Smooth muscle cell (in vitro differentiated cells): ENCODE data around the gene FYN. TPM values are rescaled to one million over a fixed set of nuclear protein-coding genes. Genes with fewer than 3 reads are reported as not detected.
A peak's percentile ranks its signal among the peaks of the same experiment; 100 is the strongest.

Source experiments
- DNase-seq: peaks from one replicate; lab custom pipeline; 2025; ENCODE audit not compliant: unreplicated experiment; lab: John Stamatoyannopoulos, UW
- H2AFZ ChIP-seq: fragments of 200-600 bp; sonication (generic); 2 replicates; pipeline ENCODE4 v1.6.0; 2016; ENCODE audit warnings: antibody characterized with exemption, low read depth, mild to moderate bottlenecking
- H3F3A ChIP-seq: fragments of 200-600 bp; sonication (generic); 2 replicates; pipeline ENCODE4 v1.6.0; 2017; ENCODE audit warnings: antibody characterized with exemption, low read depth
- H3K27ac ChIP-seq: fragments of 200-600 bp; sonication (generic); 2 replicates; pipeline ENCODE4 v1.5.1; 2016; ENCODE audit warnings: low read depth, mild to moderate bottlenecking
- H3K27me3 ChIP-seq: fragments of 200-600 bp; sonication (generic); 2 replicates; pipeline ENCODE4 v1.6.1; 2016; ENCODE audit warnings: low read depth, mild to moderate bottlenecking
- H3K36me3 ChIP-seq: fragments of 200-600 bp; sonication (generic); 2 replicates; pipeline ENCODE4 v1.5.1; 2016; ENCODE audit warnings: low read depth
- H3K4me1 ChIP-seq: fragments of 200-600 bp; sonication (generic); 2 replicates; pipeline ENCODE4 v1.5.1; 2016; ENCODE audit warnings: low read depth
- H3K4me2 ChIP-seq: fragments of 200-600 bp; sonication (generic); 2 replicates; pipeline ENCODE4 v1.6.0; 2016; ENCODE audit warnings: mild to moderate bottlenecking
- H3K4me3 ChIP-seq: fragments of 200-600 bp; sonication (generic); 2 replicates; pipeline ENCODE4 v1.5.1; 2016; ENCODE audit warnings: mild to moderate bottlenecking
- H3K79me2 ChIP-seq: fragments of 200-600 bp; sonication (generic); 2 replicates; pipeline ENCODE4 v1.6.0; 2016; ENCODE audit warnings: low read depth, mild to moderate bottlenecking
- H3K9ac ChIP-seq: fragments of 200-600 bp; sonication (generic); 2 replicates; pipeline ENCODE4 v1.6.0; 2016; ENCODE audit warnings: low read depth
- H3K9me3 ChIP-seq: fragments of 200-600 bp; sonication (generic); replicated peaks from 2 replicates; pipeline ENCODE4 v1.5.1; 2016; ENCODE audit warnings: low read depth
- H4K20me1 ChIP-seq: fragments of 200-600 bp; sonication (generic); 2 replicates; pipeline ENCODE4 v1.6.0; 2016; ENCODE audit warnings: low read depth
- WGBS: methylation state at CpG from one replicate; pipeline ENCODE4 v1.1.7; 2016; ENCODE audit warnings: low lambda C conversion rate; 5-methylcytosine and 5-hydroxymethylcytosine counted together
- polyA plus RNA-seq: library from polyadenylated mRNA; unstranded; fragments of >200 nt; fragmentation: Nextera tagmentation; extraction: Ambion mirVana; gene quantifications from 2 replicates; pipeline ENCODE4 v1.2.1, GENCODE V29; 2016
- total RNA-seq: library from RNA; depleted of rRNA; stranded (reverse); fragments of >200 nt; gene quantifications from 2 replicates; pipeline ENCODE4 v1.2.3, GENCODE V29; 2014
- TF ChIP-seq, protein P1 (sequence below): fragments of 200-600 bp; sonication (generic); IDR thresholded peaks from 2 replicates; pipeline ENCODE4 v1.5.1; 2017; ENCODE audit warnings: borderline replicate concordance, mild to moderate bottlenecking, antibody characterized with exemption; ENCODE audit not compliant: insufficient read depth, poor library complexity, severe bottlenecking

FYN gene
- total and polyA plus RNA-seq, 2 experiments from 2014 or later: 110 to 138 TPM

GRCh38 chr6:111792914-111793700 lies 80.1 kb downstream of the FYN start:
- Histone ChIP-seq H3K79me2 (peaks cover 82% of the 10 kb centered on the region), H3K36me3 (no peaks in the 10 kb centered on the region), H3K9me3 (no peaks in the 10 kb centered on the region), H3K4me1 (peaks cover 25% of the 10 kb centered on the region), H3F3A (peaks cover 2% of the 10 kb centered on the region), H3K27me3 (no peaks in the 10 kb centered on the region), H3K4me3 (no peak overlapping the region), H3K27ac (no peak overlapping the region), H4K20me1 (peaks cover 40% of the 10 kb centered on the region), H3K4me2 (no peak overlapping the region), H2AFZ (no peak overlapping the region), H3K9ac (no peak overlapping the region)
- 85% methylated on average over 10 of the region's 10 CpGs for WGBS
- DNase-seq: no peak
- TF ChIP-seq, protein P1, sequence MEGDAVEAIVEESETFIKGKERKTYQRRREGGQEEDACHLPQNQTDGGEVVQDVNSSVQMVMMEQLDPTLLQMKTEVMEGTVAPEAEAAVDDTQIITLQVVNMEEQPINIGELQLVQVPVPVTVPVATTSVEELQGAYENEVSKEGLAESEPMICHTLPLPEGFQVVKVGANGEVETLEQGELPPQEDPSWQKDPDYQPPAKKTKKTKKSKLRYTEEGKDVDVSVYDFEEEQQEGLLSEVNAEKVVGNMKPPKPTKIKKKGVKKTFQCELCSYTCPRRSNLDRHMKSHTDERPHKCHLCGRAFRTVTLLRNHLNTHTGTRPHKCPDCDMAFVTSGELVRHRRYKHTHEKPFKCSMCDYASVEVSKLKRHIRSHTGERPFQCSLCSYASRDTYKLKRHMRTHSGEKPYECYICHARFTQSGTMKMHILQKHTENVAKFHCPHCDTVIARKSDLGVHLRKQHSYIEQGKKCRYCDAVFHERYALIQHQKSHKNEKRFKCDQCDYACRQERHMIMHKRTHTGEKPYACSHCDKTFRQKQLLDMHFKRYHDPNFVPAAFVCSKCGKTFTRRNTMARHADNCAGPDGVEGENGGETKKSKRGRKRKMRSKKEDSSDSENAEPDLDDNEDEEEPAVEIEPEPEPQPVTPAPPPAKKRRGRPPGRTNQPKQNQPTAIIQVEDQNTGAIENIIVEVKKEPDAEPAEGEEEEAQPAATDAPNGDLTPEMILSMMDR: no peak

DNA sequence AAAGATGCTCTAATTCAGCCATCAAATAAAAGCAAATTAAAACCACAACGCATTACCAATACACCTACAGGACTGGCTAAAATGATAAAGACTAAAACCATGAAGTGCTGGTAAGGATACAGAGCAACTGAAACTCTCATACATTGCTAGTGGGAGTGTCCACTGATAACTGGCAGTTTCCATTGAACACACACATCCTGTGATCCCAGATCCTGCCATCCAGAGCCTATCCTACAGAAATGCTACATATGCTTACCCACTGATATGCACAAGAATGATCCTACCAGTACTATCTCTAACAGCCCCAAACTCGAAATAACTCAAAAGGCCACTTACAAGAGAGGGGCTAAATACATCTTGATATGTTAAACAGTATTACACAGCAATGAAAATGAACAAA lies 81.0 kb downstream of the FYN start:
- TF ChIP-seq, protein P1: no peak
- peaks cover 25% of the 10 kb centered on the region for H3K4me1 ChIP-seq
- no peak overlapping the region for H3K4me2 ChIP-seq
- H3K79me2 ChIP-seq: peaks cover 86% of the 10 kb centered on the region
- H3K27me3 ChIP-seq: no peaks in the 10 kb centered on the region
- no peaks in the 10 kb centered on the region for H3K9me3 ChIP-seq
- no peaks in the 10 kb centered on the region for H3K36me3 ChIP-seq
- H3K4me3 ChIP-seq: no peak overlapping the region
- no peak overlapping the region for H3K9ac ChIP-seq
- no peak overlapping the region for H3K27ac ChIP-seq
- peaks cover 2% of the 10 kb centered on the region for H3F3A ChIP-seq
- 86% methylated on average over 2 of the region's 2 CpGs for WGBS
- DNase-seq: no peak
- H2AFZ ChIP-seq: no peak overlapping the region
- H4K20me1 ChIP-seq: peaks cover 43% of the 10 kb centered on the region

GRCh38 chr6:111791415-111791814 lies 81.8 kb downstream of the FYN start:
- peaks cover 80% of the 10 kb centered on the region for H3K79me2 ChIP-seq
- no peak overlapping the region for H3K4me3 ChIP-seq
- no peaks in the 10 kb centered on the region for H3K9me3 ChIP-seq
- H4K20me1 ChIP-seq: peaks cover 43% of the 10 kb centered on the region
- TF ChIP-seq, protein P1: no peak
- no peaks in the 10 kb centered on the region for H3K27me3 ChIP-seq
- H3K4me1 ChIP-seq: peaks cover 25% of the 10 kb centered on the region
- no peak overlapping the region for H3K27ac ChIP-seq
- 53% methylated on average over 2 of the region's 2 CpGs for WGBS
- no peaks in the 10 kb centered on the region for H3K36me3 ChIP-seq
- H3K4me2 ChIP-seq: peak overlapping the region; percentile 48
- no peak overlapping the region for H3K9ac ChIP-seq
- H2AFZ ChIP-seq: no peak overlapping the region
- DNase-seq: no peak
- H3F3A ChIP-seq: peaks cover 2% of the 10 kb centered on the region

DNA sequence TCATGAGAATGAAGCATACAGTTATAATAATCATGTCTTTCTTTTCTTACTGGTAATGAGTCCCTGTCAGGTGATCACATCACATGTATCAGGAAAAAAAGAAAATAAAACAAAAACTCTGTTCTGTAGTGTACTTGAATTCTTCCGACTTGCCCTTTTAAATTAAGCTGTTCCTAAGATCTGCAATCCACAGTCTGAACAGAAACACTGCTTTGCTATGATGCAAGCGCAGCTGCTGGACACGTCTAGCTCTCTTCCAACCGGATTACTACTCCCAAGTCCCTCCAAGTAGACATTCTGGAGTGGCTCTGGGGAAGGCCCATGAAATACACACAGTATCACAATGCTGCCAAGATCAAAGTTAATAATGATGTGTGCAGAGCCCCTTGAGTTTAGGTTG lies 83.7 kb downstream of the FYN start:
- H3K79me2 ChIP-seq: peaks cover 70% of the 10 kb centered on the region

More for the DNA sequence above, 83.7 kb downstream of the FYN start:
- no peaks in the 10 kb centered on the region for H3K27me3 ChIP-seq
- TF ChIP-seq, protein P1: no peak
- no peak for DNase-seq
- peak overlapping the region; percentile 74 for H3K4me2 ChIP-seq
- H2AFZ ChIP-seq: no peak overlapping the region
- H3K27ac ChIP-seq: peak overlapping the region; percentile 63
- peaks cover 21% of the 10 kb centered on the region for H3K4me1 ChIP-seq
- no peaks in the 10 kb centered on the region for H3K9me3 ChIP-seq
- H4K20me1 ChIP-seq: peaks cover 43% of the 10 kb centered on the region
- WGBS: 33% methylated on average over 4 of the region's 4 CpGs
- peaks cover 8% of the 10 kb centered on the region for H3F3A ChIP-seq
- H3K4me3 ChIP-seq: no peak overlapping the region
- H3K36me3 ChIP-seq: no peaks in the 10 kb centered on the region
- no peak overlapping the region for H3K9ac ChIP-seq
